DND-41 (cell line): ENCODE measurements around the gene C1QTNF5.

Source experiments
- CTCF ChIP-seq: IDR thresholded peaks from 2 replicates; pipeline ENCODE4 v1.5.1; 2012; ENCODE audit warnings: borderline replicate concordance, low read length, moderate library complexity, mild to moderate bottlenecking; ENCODE audit not compliant: poor library complexity, severe bottlenecking; ENCODE audit errors: extremely low read depth
- EZH2 ChIP-seq: IDR thresholded peaks from 3 replicates; pipeline ENCODE4 v1.6.1; 2012; ENCODE audit warnings: borderline replicate concordance, low read depth, mild to moderate bottlenecking, moderate library complexity, low read length, inconsistent platforms; ENCODE audit not compliant: severe bottlenecking

DNA sequence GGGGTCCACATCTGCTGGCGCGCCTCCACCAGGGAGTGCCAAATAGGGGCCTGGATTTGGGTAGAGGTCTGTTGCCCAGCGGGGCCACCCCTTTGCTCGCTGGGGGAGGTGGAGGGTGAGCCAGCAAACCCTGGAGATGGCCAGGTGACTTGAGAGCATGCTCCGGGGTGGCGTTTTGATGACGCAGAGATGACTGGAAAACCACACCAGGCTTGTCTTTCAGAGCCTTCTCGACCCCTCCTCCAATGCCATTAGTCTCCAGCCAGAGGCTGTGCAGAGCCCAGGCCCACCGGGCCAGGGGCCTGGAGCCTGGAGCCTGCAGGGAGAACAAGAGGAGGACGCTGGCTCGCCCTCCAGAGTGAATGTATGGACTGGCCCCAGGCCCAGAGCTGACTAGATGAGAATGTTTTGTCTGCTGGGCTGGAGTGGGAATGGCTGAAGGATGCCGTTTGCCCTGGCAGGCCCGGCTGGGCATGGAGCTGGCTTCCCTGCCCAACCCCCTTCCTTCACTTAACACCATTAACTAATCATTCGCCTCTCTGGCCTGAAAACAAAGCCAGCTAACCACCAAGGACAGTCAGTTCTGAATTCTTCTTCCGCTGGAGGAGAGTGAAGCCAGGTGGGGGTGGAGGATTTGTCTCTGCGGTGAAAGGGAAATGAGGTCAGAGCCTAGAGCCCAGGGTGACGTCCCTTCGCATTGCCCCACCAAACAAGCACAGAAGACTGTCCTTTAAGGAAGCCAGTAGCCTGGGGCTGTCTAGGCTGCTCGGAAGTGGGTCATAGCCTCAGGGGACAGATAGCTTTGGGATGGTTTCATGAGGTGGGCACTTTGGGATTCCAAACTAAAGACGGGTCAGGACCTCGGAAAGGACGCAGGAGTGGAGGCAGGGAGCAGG lies 22.2 kb downstream of the C1QTNF5 start:
- TF ChIP-seq CTCF (no peak), EZH2 (no peak)
